SK-N-SH (cell line): ENCODE measurements around the gene KCNE2. TPM values are rescaled to one million over a fixed set of nuclear protein-coding genes. Genes with fewer than 3 reads are reported as not detected.
A peak's percentile ranks its signal among the peaks of the same experiment; 100 is the strongest.

ENCODE experiments used
- CTCF ChIA-PET: fragments of 300-600, 350-600 bp; formaldehyde crosslinking; extraction: SDS; loops from one replicate; lab custom pipeline; 2021; lab: Yijun Ruan, JAX
- POLR2A ChIA-PET: fragments of 350-600 bp; sonication (Branson Sonifier 250); formaldehyde crosslinking; extraction: SDS; loops from one replicate; lab custom pipeline; 2020; ENCODE audit warnings: antibody characterized with exemption, inconsistent platforms; lab: Yijun Ruan, JAX
- DNase-seq: peaks from one replicate; pipeline ENCODE4 v3.0.0; 2012
- H2AFZ ChIP-seq: fragments of 200-600 bp; sonication (generic); 2 replicates; pipeline ENCODE4 v1.8.1; 2016; ENCODE audit warnings: antibody characterized with exemption, mild to moderate bottlenecking, low read depth
- H3F3A ChIP-seq: fragments of 200-600 bp; sonication (generic); replicated peaks from 2 replicates; pipeline ENCODE3; 2016; ENCODE audit warnings: antibody characterized with exemption, mild to moderate bottlenecking; ENCODE audit not compliant: insufficient read depth
- H3K27ac ChIP-seq, 2 experiments: fragments of 200-500 bp in 1 of 2; fragments of 200-600 bp in 1 of 2; sonication (Bioruptor generic) in 1 of 2; sonication (generic), shearing (Covaris generic) in 1 of 2; 2 replicates each; pipeline versions ENCODE4 v1.5.1 to v1.6.1; 2014 to 2016; ENCODE audit warnings: low read depth in 2 of 2, inconsistent platforms in 1 of 2, low read length in 1 of 2, mild to moderate bottlenecking in 1 of 2, mixed read lengths in 1 of 2
- H3K27me3 ChIP-seq: fragments of 200-600 bp; sonication (generic), shearing (Covaris generic); 2 replicates; pipeline ENCODE4 v1.6.1; 2016; ENCODE audit warnings: mixed run types; ENCODE audit not compliant: insufficient read depth
- H3K36me3 ChIP-seq, 2 experiments: fragments of 200-500 bp in 1 of 2; fragments of 200-600 bp in 1 of 2; sonication (Bioruptor generic) in 1 of 2; sonication (generic) in 1 of 2; replicated peaks in 1 of 2; 2 replicates each; pipeline versions ENCODE3 to v1.5.1; 2014 to 2016; ENCODE audit warnings: low read length in 1 of 2, mild to moderate bottlenecking in 1 of 2; ENCODE audit not compliant: insufficient read depth in 2 of 2, control insufficient read depth in 1 of 2
- H3K4me1 ChIP-seq, 2 experiments: fragments of 200-500 bp in 1 of 2; fragments of 200-600 bp in 1 of 2; sonication (Bioruptor generic) in 1 of 2; sonication (generic), shearing (Covaris generic) in 1 of 2; 2 replicates each; pipeline versions ENCODE4 v1.5.1 to v1.6.1; 2014 to 2016; ENCODE audit warnings: low read depth in 1 of 2, low read length in 1 of 2, mixed run types in 1 of 2; ENCODE audit not compliant: insufficient read depth in 2 of 2, control insufficient read depth in 1 of 2
- H3K4me2 ChIP-seq: fragments of 200-600 bp; sonication (generic), shearing (Covaris generic); 2 replicates; pipeline ENCODE4 v1.6.1; 2017; ENCODE audit warnings: mixed run types
- H3K4me3 ChIP-seq, 2 experiments: fragments of 200-500 bp in 1 of 2; fragments of 200-600 bp in 1 of 2; sonication (Bioruptor generic) in 1 of 2; sonication (generic), shearing (Covaris generic) in 1 of 2; 2 replicates each; pipeline versions ENCODE4 v1.5.1 to v1.8.1; 2014 to 2016; ENCODE audit warnings: low read depth in 2 of 2, inconsistent platforms in 1 of 2, low read length in 1 of 2, mild to moderate bottlenecking in 1 of 2, mixed read lengths in 1 of 2, moderate library complexity in 1 of 2
- H3K79me2 ChIP-seq: fragments of 200-600 bp; sonication (generic); 2 replicates; pipeline ENCODE4 v1.8.1; 2017; ENCODE audit warnings: mild to moderate bottlenecking; ENCODE audit not compliant: insufficient read depth
- H3K9ac ChIP-seq: fragments of 200-600 bp; sonication (generic); 2 replicates; pipeline ENCODE4 v1.6.1; 2017; ENCODE audit warnings: mixed run types
- H3K9me2 ChIP-seq: fragments of 200-600 bp; sonication (generic); 2 replicates; pipeline ENCODE4 v1.6.1; 2017; ENCODE audit warnings: mixed run types
- H3K9me3 ChIP-seq: fragments of 200-600 bp; sonication (generic); 2 replicates; pipeline ENCODE4 v1.6.1; 2017; ENCODE audit warnings: mixed run types, mild to moderate bottlenecking, moderate library complexity
- H4K20me1 ChIP-seq: fragments of 200-600 bp; sonication (generic); 2 replicates; pipeline ENCODE4 v1.6.1; 2017; ENCODE audit warnings: mild to moderate bottlenecking, mixed run types; ENCODE audit not compliant: insufficient read depth
- CHD2 ChIP-seq: fragments of 150-350 bp; IDR thresholded peaks from 2 replicates; pipeline ENCODE4 v1.6.1; 2018; ENCODE audit warnings: low read length; ENCODE audit not compliant: partially characterized antibody
- EP300 ChIP-seq, 2 experiments: IDR thresholded peaks; 2 replicates each; pipeline versions ENCODE4 v1.4.0 to v1.6.1; 2012; ENCODE audit warnings: borderline replicate concordance in 1 of 2, low read depth in 1 of 2, low read length in 1 of 2
- FOSL2 ChIP-seq: IDR thresholded peaks from 2 replicates; pipeline ENCODE4 v1.4.0; 2012; ENCODE audit warnings: low read depth, mild to moderate bottlenecking, moderate library complexity, borderline replicate concordance
- FOXJ3 ChIP-seq: sonication (generic); formaldehyde crosslinking; IDR thresholded peaks from 2 replicates; pipeline ENCODE4 v1.5.1; 2020; ENCODE audit warnings: mild to moderate bottlenecking, missing genetic modification reagents
- FOXM1 ChIP-seq: IDR thresholded peaks from 2 replicates; pipeline ENCODE4 v1.4.0; 2012; ENCODE audit warnings: low read depth, mild to moderate bottlenecking
- GABPA ChIP-seq: IDR thresholded peaks from 2 replicates; pipeline ENCODE4 v1.4.0; 2012; ENCODE audit warnings: low read depth, mild to moderate bottlenecking
- GATA2 ChIP-seq: sonication (generic); formaldehyde crosslinking; IDR thresholded peaks from 2 replicates; pipeline ENCODE4 v1.5.0; 2020; ENCODE audit warnings: mild to moderate bottlenecking, missing genetic modification reagents
- MAX ChIP-seq: IDR thresholded peaks from 2 replicates; pipeline ENCODE4 v1.4.0; 2012; ENCODE audit warnings: low read depth
- MEF2A ChIP-seq: IDR thresholded peaks from 2 replicates; pipeline ENCODE4 v1.4.0; 2012; ENCODE audit warnings: low read depth, borderline replicate concordance
- NRF1 ChIP-seq: IDR thresholded peaks from 2 replicates; pipeline ENCODE4 v1.6.1; 2012; ENCODE audit warnings: low read depth, mild to moderate bottlenecking, low read length
- POLR2AphosphoS5 ChIP-seq: IDR thresholded peaks from 2 replicates; pipeline ENCODE4 v1.6.1; 2012; ENCODE audit warnings: low read depth, low read length
- RFX5 ChIP-seq: IDR thresholded peaks from 2 replicates; pipeline ENCODE4 v1.6.1; 2012; ENCODE audit warnings: mild to moderate bottlenecking, improper control_type of control experiment, low read length
- RXRA ChIP-seq: IDR thresholded peaks from 2 replicates; pipeline ENCODE4 v1.4.0; 2012; ENCODE audit warnings: low read depth, mild to moderate bottlenecking, borderline replicate concordance
- SIN3A ChIP-seq: IDR thresholded peaks from 2 replicates; pipeline ENCODE4 v1.6.1; 2012; ENCODE audit warnings: low read depth, mild to moderate bottlenecking, low read length, moderate library complexity, borderline replicate concordance
- SMC3 ChIP-seq: IDR thresholded peaks from 2 replicates; pipeline ENCODE4 v1.6.1; 2012; ENCODE audit warnings: low read depth, low read length, improper control_type of control experiment
- TAF1 ChIP-seq: IDR thresholded peaks from 2 replicates; pipeline ENCODE4 v1.6.1; 2012; ENCODE audit warnings: low read depth, mild to moderate bottlenecking, low read length, moderate library complexity, borderline replicate concordance
- TCF12 ChIP-seq: IDR thresholded peaks from 2 replicates; pipeline ENCODE4 v1.4.0; 2012
- TEAD4 ChIP-seq: IDR thresholded peaks from 2 replicates; pipeline ENCODE4 v1.4.0; 2012; ENCODE audit warnings: mild to moderate bottlenecking, borderline replicate concordance; ENCODE audit not compliant: insufficient read depth
- YY1 ChIP-seq: IDR thresholded peaks from 2 replicates; pipeline ENCODE4 v1.4.0; 2012; ENCODE audit warnings: low read depth, mild to moderate bottlenecking
- WGBS: methylation state at CpG from one replicate; pipeline ENCODE4 v1.1.6; 2017; ENCODE audit warnings: low lambda C conversion rate; 5-methylcytosine and 5-hydroxymethylcytosine counted together
- polyA plus RNA-seq, 3 experiments: library from polyadenylated mRNA; depleted of rRNA; stranded (reverse); fragments of >200 nt; gene quantifications; 2 replicates each; pipeline ENCODE4 v1.2.3, GENCODE V29; 2012

KCNE2 gene
- polyA plus RNA-seq, 1 of the 3 experiments (the other 2 are of a cell fraction) = 0.05 TPM

GRCh38 chr21:34335316-34335715 lies 28.5 kb upstream of the KCNE2 start:
- ChIA-PET POLR2A (no interaction called here), CTCF (no interaction called here)
- H3F3A ChIP-seq = no peaks in the 10 kb centered on the region
- H2AFZ ChIP-seq = no peak overlapping the region
- TF ChIP-seq TCF12 (peak; percentile 42; the same call in 1 of the 2 replicates), GATA2 (no peak), TEAD4 (no peak), YY1 (no peak), RFX5 (no peak), NRF1 (no peak), FOXM1 (no peak)
- H3K4me2 ChIP-seq = no peak overlapping the region
- H3K9me3 ChIP-seq = no peaks in the 10 kb centered on the region
- H3K4me3 ChIP-seq = no peak overlapping the region
- H4K20me1 ChIP-seq = no peaks in the 10 kb centered on the region
- no peak for DNase-seq
- H3K36me3 ChIP-seq = no peaks in the 10 kb centered on the region
- H3K4me1 ChIP-seq = no peaks in the 10 kb centered on the region; a peak in 1 of 4 replicates
- no peaks in the 10 kb centered on the region for H3K79me2 ChIP-seq
- no peaks in the 10 kb centered on the region; the same call in 1 of the 2 replicates for H3K27me3 ChIP-seq
- H3K27ac ChIP-seq = no peak overlapping the region
- 40% methylated on average over 6 of the region's 6 CpGs for WGBS
- H3K9ac ChIP-seq = no peak overlapping the region
- no peaks in the 10 kb centered on the region for H3K9me2 ChIP-seq

GRCh38 chr21:34336245-34336644 lies 27.6 kb upstream of the KCNE2 start:
- no peaks in the 10 kb centered on the region for H3K9me2 ChIP-seq
- no peaks in the 10 kb centered on the region for H3K79me2 ChIP-seq
- CTCF ChIA-PET = interaction anchor here (2.8 to 4.1 kb wide), 3 partner anchors 11 to 412 kb away, joined by 7 to 18 read pairs (median 15); no protein-coding TSS in a partner anchor
- no peak overlapping the region for H3K4me3 ChIP-seq
- no peak overlapping the region for H2AFZ ChIP-seq
- H4K20me1 ChIP-seq = no peaks in the 10 kb centered on the region
- no peaks in the 10 kb centered on the region; the same call in 1 of the 2 replicates for H3K27me3 ChIP-seq
- 62% methylated on average over 3 of the region's 5 CpGs for WGBS
- no peak overlapping the region for H3K9ac ChIP-seq
- DNase-seq = no peak
- H3K27ac ChIP-seq = no peak overlapping the region
- H3K4me1 ChIP-seq = no peaks in the 10 kb centered on the region; a peak in 1 of 4 replicates
- H3K9me3 ChIP-seq = no peaks in the 10 kb centered on the region
- H3K36me3 ChIP-seq = no peaks in the 10 kb centered on the region
- H3F3A ChIP-seq = no peaks in the 10 kb centered on the region
- TF ChIP-seq MAX (no peak), EP300 (IDR thresholded peaks at IDR 0.05; ENCODE audit: borderline replicate concordance in 1 of 2, low read depth in 1 of 2, low read length in 1 of 2) (no peak), GABPA (no peak), SIN3A (no peak), FOXJ3 (no peak), SMC3 (no peak), TAF1 (no peak), FOSL2 (no peak), POLR2AphosphoS5 (no peak), RXRA (no peak), CHD2 (no peak), MEF2A (no peak), YY1 (no peak)
- POLR2A ChIA-PET = no interaction called here
- no peak overlapping the region for H3K4me2 ChIP-seq
